ENCODE results near the gene AP3M1. TPM values are rescaled to one million over a fixed set of nuclear protein-coding genes. Genes with fewer than 3 reads are reported as not detected.
A peak's percentile ranks its signal among the peaks of the same experiment; 100 is the strongest.

AP3M1 gene
- total RNA-seq, 1 donor from 2014 or later, result 16.3 TPM

GRCh38 chr10:74081192-74081803 is 69.3 kb downstream of the AP3M1 start:
- DNase-seq (ENCODE audit: low read depth) (peak; percentile 48), FAIRE-seq (no peak)
- no peaks in the 10 kb centered on the region for H3K27me3 ChIP-seq (ENCODE audit: control insufficient read depth, insufficient read depth, low read length)
- H3K36me3 ChIP-seq (ENCODE audit: control insufficient read depth, insufficient read depth, low read length), result peaks cover 2% of the 10 kb centered on the region
- TF ChIP-seq, protein P1, sequence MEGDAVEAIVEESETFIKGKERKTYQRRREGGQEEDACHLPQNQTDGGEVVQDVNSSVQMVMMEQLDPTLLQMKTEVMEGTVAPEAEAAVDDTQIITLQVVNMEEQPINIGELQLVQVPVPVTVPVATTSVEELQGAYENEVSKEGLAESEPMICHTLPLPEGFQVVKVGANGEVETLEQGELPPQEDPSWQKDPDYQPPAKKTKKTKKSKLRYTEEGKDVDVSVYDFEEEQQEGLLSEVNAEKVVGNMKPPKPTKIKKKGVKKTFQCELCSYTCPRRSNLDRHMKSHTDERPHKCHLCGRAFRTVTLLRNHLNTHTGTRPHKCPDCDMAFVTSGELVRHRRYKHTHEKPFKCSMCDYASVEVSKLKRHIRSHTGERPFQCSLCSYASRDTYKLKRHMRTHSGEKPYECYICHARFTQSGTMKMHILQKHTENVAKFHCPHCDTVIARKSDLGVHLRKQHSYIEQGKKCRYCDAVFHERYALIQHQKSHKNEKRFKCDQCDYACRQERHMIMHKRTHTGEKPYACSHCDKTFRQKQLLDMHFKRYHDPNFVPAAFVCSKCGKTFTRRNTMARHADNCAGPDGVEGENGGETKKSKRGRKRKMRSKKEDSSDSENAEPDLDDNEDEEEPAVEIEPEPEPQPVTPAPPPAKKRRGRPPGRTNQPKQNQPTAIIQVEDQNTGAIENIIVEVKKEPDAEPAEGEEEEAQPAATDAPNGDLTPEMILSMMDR (IDR thresholded peaks at IDR 0.05; ENCODE audit: insufficient read depth, low read length, severe bottlenecking), result peak; percentile 77
- no peak overlapping the region for H3K4me3 ChIP-seq (ENCODE audit: low read depth, low read length)

GRCh38 chr10:74079936-74080590 is 70.6 kb downstream of the AP3M1 start:
- TF ChIP-seq, protein P1 (IDR thresholded peaks at IDR 0.05; ENCODE audit: insufficient read depth, low read length, severe bottlenecking), result no peak
- Histone ChIP-seq H3K27me3 (ENCODE audit: control insufficient read depth, insufficient read depth, low read length) (no peaks in the 10 kb centered on the region), H3K36me3 (ENCODE audit: control insufficient read depth, insufficient read depth, low read length) (peaks cover 4% of the 10 kb centered on the region), H3K4me3 (ENCODE audit: low read depth, low read length) (no peak overlapping the region)
- DNase-seq (ENCODE audit: low read depth) (peak; percentile 60), FAIRE-seq (no peak)

GRCh38 chr10:74079028-74079935 is 71.3 kb downstream of the AP3M1 start:
- H3K27me3 ChIP-seq (ENCODE audit: control insufficient read depth, insufficient read depth, low read length), result no peaks in the 10 kb centered on the region
- DNase-seq (ENCODE audit: low read depth) (no peak), FAIRE-seq (no peak)

GRCh38 chr10:74078037-74078436 is 72.6 kb downstream of the AP3M1 start:
- Histone ChIP-seq H3K36me3 (ENCODE audit: control insufficient read depth, insufficient read depth, low read length) (peaks cover 7% of the 10 kb centered on the region), H3K27me3 (ENCODE audit: control insufficient read depth, insufficient read depth, low read length) (no peaks in the 10 kb centered on the region), H3K4me3 (ENCODE audit: low read depth, low read length) (no peak overlapping the region)
- TF ChIP-seq, protein P1 (IDR thresholded peaks at IDR 0.05; ENCODE audit: insufficient read depth, low read length, severe bottlenecking), result no peak
- no peak for DNase-seq (ENCODE audit: low read depth)
- FAIRE-seq, result no peak

More at GRCh38 chr10:74079028-74079935, 71.3 kb downstream of the AP3M1 start:
- H3K4me3 ChIP-seq (ENCODE audit: low read depth, low read length), result no peak overlapping the region
- TF ChIP-seq, protein P1 (IDR thresholded peaks at IDR 0.05; ENCODE audit: insufficient read depth, low read length, severe bottlenecking), result no peak
- H3K36me3 ChIP-seq (ENCODE audit: control insufficient read depth, insufficient read depth, low read length), result peaks cover 4% of the 10 kb centered on the region

DNA sequence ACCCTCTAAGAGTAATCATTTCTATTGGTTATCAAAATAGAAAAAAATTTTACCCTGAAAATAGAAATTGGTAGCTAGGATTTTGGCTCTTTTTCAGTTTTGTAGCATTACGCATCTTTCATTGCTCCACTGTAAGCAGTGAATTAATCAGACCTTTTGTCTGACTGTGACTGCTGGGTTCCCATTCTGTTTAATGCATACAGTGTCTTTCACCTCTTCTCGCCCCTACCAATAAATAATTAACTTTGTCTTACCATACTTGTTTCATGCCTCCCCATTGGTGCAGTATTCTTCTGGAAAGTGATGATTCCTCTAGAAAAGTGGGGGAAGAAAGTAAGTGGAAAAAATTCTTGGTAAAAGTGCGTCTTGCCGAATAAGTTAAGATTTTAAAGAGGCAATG is 73.2 kb downstream of the AP3M1 start:
- peaks cover 10% of the 10 kb centered on the region for H3K36me3 ChIP-seq (ENCODE audit: control insufficient read depth, insufficient read depth, low read length)
- H3K27me3 ChIP-seq (ENCODE audit: control insufficient read depth, insufficient read depth, low read length), result no peaks in the 10 kb centered on the region
- DNase-seq (ENCODE audit: low read depth) (no peak), FAIRE-seq (no peak)
- no peak overlapping the region for H3K4me3 ChIP-seq (ENCODE audit: low read depth, low read length)
- TF ChIP-seq, protein P1 (IDR thresholded peaks at IDR 0.05; ENCODE audit: insufficient read depth, low read length, severe bottlenecking), result no peak
